HL-60 (cell line): ENCODE results near the gene PRM1.

Experiments used
- CTCF ChIP-seq: IDR thresholded peaks from one replicate; pipeline ENCODE4 v1.5.1; 2011; ENCODE audit warnings: low read length, control low read depth, inconsistent platforms; ENCODE audit not compliant: insufficient read depth
- GABPA ChIP-seq: IDR thresholded peaks from 2 replicates; pipeline ENCODE4 v1.6.1; 2012; ENCODE audit warnings: low read depth
- POLR2AphosphoS5 ChIP-seq: IDR thresholded peaks from 2 replicates; pipeline ENCODE4 v1.6.1; 2012; ENCODE audit warnings: low read depth
- REST ChIP-seq: IDR thresholded peaks from 2 replicates; pipeline ENCODE4 v1.6.1; 2012; ENCODE audit warnings: low read depth; ENCODE audit not compliant: insufficient replicate concordance

- TF ChIP-seq CTCF (no peak), POLR2AphosphoS5 (no peak), GABPA (no peak), REST (no peak)
Observed at GRCh38 chr16:11273721-11274324, 7.3 kb downstream of the PRM1 start.
